HG02763 (cell line): ENCODE results near the gene SULT1A1.
"Not testable (repeated sequence)": the region's sequence is repeated elsewhere in the genome, so short reads cannot be mapped to it uniquely, and the experiment has no call there.

Experiments used
- ATAC-seq: cut with Tn5 transposase; IDR thresholded peaks from one replicate; pipeline ENCODE4 v1.9.1; 2021; ENCODE audit warnings: mild to moderate bottlenecking, moderate library complexity; ENCODE audit not compliant: unreplicated experiment

Gene SULT1A1

DNA sequence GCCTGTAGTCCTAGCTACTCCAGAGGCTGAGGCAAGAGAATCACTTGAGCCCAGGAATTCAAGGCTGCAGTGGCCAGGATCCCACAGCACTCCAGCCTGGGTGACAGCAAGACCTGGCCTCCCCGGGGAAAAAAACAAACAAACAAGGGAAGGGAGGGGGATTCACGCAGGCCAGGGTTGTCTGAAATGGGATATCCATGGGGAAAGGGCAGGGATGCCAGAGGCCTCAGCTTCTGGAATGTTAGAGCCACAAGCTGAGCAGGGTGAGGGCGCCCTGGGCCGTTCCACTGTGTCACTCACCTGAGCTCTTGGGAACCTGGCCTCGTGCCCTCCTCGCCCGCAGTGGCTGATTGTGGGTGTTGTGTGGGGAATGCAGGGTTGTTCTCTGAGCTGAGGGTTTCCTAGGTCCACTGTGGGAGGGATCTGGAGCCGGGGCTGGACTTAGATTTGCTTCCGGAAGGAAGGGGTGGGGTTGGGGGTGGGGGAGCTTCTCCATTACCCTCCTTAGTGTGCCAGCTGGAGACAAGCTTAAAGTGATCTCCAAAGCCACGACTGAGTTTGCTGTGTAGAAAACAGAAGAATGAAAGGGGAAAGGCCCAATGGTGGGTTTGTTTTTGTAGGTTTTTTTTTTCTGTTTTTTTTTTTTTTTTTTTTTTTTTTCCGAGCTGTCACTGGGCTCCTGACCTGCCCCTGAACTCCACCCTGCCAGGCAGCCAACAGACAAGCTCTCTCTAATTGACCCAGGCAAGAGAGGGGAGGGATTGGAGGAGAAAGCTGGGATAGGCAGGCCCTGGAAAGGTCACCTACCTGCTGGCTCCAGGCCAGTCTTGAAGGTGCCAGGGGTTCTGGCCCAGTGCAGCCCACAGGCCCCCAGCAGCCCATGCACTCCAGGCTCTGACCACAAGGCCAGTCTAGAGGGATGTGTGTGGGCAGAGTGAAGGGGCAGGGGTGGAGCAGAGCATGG lies at the start of gene SULT1A1:
SULT1A1 (minus strand) TSS at position 414 of the 964 bp plus-strand sequence. CDS start 1,189 bp downstream, outside the sequence.
- no peak for ATAC-seq

DNA sequence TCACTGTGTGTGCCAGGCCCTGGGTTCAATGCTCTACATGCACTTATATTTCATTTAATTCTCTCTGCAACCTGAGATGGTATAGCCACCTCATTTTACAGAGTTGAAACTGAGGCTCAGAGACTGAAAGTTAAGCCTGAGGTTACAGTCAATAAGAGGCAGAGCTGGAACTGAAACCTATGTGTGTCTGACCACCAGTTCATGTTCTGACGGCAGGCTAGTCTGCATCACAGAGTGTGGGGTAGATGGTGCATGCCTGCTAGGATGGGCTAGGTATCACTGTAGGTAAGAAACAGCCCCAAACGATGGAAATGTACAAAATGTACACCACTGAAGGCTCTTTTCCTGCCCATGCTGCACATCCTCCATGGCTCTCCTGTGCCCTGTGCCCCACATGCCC lies 30.1 kb upstream of the SULT1A1 start:
- ATAC-seq: not testable (repeated sequence)

DNA sequence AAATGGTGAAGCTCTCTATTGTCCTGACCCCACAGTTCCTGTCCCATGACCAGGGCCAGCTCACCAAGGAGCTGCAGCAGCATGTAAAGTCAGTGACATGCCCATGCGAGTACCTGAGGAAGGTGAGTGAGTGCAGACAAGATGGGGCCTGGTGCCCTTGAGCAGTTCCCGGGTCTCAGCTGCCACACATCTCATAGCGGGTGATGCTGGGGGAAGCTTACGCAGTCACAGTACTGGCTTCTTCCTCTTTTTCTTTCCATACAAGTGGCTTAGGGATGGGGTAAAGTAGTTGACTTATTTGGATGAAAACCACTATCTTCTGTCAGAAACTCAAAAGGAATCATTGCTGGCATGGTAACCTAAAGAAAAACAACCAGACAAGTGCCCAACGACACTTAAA lies 28.5 kb upstream of the SULT1A1 start:
- ATAC-seq: not testable (repeated sequence)

DNA sequence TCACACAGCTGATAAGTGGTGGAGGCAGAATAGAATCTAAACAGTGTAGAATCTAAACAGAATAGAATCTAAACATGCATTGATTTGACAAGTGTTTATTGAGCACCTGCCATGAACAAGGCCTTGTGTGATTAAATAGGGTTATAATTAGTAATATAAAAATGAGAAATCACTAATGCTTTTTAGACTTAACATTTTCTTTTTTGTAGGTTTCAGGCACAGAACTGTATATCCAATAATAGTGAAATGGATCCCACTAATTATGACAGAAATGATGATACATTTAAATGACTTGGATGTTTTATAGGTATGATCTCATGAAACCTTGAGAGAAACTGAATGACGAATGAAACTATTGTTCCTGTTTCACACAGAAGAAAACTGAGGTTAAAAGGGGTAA lies 27.9 kb upstream of the SULT1A1 start, which contains the start of gene NPIPB8:
NPIPB8 (plus strand) TSS at position 301 of the 400 bp plus-strand sequence. CDS start 296 bp downstream, outside the sequence.
- not testable (repeated sequence) for ATAC-seq

DNA sequence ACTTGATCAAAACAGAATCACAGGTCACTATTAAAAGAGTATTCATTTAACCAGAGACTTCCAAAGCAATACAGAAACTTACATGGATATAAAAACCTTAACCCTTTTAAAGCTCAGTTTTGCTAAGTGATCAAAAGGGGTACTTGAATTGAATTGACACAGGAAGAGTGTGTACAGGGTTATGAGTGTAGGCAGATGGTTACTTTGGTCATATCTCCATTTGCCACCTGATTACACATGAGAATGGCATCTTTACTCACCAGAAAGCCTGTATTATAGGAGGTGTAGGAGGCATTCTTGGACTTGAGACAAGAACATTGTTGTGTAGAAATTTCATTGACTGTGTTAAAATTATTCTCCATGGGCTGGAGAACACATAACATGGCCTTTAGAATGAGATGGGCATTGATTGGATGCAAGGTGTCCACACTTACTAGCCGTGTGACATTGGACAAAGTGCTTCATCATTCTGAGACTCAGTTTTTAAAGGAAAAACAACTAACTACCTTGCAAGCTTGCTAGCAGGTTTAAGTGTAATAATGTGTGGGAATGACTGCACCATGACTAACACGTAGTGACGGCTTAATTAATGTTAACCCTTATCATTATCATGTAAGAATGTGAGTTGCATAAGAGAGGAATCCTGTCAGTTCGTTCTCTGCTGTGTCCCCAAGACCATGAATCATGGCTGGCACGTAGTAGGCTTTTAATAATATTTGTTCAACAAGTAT lies 26.4 kb upstream of the SULT1A1 start:
- ATAC-seq: not testable (repeated sequence)

DNA sequence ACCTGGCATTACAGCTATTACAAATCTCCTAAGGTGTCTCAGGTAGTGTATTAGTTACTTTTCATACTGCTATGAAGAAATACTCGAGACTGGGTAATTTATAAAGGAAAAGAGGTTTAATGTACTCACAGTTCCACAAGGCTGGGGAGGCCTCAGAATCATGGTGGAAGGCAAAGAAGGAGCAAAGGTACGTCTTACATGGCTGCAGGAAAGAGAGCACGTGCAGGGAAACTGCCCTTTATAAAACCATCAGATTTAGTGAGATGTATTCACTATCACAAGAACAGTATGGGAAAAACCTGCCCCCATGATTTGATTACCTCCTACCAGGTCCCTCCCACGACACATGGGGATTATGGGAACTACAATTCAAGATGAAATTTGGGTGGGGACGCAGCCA lies 21.1 kb upstream of the SULT1A1 start:
- ATAC-seq: not testable (repeated sequence)

DNA sequence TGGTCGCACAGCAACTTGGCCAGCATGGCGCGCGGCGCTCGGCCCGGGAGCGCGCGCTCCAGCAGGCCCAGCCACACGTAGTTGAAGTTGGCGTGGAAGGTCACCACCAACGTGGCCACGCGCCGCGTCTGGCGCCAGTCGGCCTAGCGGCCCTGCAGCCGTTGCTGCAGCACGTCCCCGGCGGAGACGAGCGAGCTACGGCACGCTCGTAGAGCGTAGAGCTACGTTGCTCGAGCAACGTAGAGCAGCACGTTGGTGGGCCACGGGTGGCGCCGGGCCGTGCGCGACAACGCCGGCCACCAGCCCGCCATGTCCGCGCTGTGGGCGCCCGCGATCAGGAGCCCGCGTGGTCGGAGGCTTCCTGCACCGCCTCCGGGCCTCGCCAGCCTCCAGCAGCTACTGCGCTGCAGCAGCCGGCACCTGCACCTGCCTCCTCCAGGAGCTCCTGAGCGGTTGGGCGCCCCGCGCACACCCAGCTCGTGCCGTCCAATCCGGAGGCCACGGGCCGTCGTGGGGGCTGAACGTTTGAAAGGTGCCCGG lies 13.4 kb upstream of the SULT1A1 start:
- ATAC-seq: no peak

DNA sequence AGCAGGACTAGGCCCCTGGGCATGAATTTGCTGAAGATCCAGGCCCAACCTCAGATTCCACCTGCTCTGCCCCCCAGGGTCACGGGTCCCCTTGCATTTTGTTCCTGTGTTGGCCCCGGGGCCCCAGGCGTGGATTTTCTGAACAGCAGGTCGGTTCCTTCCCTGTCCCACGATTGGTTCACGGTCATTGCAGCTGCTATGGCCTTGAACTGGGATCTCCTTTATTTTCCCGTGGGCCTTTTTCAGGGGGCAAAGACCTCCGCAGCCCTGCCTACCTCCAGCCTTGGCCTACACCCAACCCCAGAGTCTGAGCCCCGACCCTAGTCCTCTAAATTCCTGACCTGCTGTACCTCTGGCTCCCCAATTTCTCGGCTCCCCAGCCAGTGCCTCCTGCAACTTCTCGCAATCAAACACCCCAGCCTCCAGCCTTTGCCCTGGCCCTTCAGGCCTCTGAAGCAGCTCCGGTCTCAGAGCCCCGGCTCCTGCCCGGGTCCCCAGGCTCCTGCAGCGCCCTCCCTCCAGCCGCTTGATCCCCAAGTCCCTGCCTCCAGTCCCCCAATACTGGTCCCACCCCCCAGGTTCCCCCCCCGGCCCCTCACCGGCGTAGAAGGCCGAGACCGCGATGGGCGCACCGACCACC lies 12.8 kb upstream of the SULT1A1 start:
- ATAC-seq: not testable (repeated sequence)

DNA sequence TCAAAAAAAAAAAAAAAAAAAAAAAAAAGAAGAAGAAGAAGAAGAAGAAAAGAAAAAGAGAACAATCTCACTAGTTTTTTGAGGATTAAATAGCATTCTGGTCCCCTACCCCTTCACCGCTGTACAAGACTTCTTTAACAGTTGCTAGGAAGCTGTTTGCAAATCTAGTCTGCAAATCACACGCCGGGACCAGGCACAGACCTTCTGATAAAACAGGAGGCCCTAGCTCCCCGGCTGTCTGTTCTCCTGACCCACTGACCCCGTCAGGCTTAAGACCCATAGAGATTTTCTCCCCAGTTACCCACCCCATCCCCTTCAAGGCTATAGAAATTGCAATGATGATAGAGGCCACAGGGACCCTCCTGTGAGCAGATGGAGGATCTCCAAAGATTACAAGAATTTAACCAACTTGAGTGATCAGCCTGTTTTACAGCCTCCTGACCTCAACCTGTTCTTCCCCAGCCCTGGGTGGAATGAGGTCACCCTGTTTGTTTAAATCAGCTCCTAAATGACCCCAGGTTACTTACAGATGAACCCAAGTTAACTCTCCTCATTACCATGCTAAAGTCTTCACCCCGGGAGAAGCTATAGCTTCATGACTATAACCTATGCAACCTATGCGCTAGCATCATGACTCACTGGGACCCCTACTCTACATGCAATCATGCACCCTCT lies 11.8 kb upstream of the SULT1A1 start:
- ATAC-seq: no peak

DNA sequence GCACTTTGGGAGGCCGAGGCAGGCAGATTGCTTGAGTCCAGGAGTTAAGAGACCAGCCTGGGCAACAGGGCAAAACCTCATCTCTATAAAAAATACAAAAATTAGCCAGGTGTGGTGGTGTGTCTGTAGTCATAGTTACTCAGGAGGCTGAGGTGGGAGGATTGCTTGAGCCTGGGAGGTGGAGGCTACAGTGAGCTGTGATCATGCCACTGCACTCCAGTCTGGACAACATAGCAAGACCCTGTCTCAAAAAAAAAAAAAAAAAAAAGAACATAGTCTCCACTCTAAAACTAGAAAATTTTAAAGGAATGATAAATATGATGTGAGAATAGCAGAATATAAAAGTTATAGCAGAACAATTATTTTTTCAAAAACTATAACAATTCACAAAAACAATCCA lies 10.5 kb upstream of the SULT1A1 start:
- ATAC-seq: not testable (repeated sequence)

DNA sequence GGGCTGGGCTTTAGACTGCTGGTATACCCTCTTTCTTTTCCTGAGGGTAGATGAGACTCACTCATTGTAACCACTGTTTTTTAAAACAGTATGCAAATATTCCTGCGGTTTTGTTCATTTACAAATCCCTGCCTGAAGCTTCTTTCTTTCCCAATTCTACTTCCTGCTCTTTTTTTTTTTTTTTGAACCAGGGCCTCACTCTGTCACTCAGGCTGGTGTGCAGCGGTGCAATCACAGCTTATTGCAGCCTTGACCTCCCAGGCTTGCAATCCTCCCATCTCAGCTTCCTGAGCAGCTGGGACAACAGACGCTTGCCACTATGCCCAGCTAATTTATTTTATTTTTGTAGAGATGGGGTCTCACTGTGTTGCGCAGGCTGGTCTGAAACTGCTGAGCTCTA lies 8.0 kb upstream of the SULT1A1 start:
- no peak for ATAC-seq

DNA sequence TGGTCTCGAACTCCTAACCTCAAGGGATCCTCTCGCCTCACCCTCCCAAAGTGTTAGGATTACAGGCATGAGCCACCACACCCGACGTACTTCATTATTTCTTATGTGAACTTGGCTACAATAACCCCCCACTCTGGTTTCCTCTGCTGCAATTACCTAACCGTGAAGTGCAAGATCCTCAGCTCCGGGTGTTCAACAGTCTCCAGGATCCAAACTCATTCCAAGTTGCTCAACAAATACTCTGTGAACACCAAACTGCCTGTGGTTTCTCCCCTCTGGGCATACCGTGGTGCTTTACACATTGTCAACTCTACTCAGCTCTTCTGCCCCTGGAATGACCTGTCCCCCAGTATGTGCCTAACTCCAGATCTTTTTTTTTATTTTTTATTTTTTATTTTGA lies 6.8 kb upstream of the SULT1A1 start:
- ATAC-seq: no peak

DNA sequence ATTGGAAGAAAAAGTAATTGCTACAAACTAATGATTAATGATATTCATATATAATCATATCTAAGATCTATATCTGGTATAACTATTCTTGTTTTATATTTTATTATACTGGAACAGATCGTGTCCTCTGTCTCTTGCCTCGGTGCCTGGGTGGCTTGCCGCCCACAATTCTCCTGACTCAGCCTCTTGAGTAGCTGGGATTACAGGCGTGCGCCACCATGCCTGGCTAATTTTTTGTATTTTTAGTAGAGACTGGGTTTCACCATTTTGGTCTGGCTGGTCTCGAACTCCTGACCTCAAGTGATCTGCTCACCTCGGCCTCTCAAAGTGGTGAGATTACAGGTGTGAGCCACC lies 6.4 kb upstream of the SULT1A1 start:
- ATAC-seq: not testable (repeated sequence)

DNA sequence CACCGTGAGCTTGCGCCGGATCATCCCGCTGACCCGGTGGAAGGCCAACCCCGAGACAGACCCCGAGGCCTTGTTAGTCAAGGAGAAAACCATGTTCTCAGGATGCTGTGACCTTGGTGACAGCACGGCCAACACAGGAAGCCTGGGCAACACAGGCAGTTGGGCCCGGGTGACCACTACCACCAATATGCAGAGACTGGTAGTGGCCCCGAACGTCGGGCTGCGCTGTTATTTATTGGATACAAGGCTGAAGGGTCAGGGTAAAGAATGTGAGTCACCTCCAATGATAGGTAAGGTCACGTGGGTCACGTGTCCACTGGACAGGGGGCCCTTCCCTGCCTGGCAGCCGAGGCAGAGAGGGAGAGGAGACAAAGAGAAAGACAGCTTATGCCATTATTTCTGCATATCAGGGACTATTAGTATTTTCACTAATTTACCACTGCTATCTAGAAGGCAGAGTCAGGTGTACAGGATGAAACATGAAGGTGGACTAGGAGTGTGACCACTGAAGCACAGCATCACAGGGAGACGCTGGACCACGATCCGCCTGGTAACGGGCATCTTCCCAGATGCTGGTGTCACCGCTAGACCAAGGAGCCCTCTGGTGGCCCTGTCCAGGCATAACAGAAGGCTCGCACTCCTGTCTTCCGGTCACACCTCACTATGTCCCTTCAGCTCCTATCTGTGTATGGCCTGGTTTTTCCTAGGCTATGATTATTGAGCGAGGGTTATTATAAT lies 5.8 kb upstream of the SULT1A1 start:
- not testable (repeated sequence) for ATAC-seq

DNA sequence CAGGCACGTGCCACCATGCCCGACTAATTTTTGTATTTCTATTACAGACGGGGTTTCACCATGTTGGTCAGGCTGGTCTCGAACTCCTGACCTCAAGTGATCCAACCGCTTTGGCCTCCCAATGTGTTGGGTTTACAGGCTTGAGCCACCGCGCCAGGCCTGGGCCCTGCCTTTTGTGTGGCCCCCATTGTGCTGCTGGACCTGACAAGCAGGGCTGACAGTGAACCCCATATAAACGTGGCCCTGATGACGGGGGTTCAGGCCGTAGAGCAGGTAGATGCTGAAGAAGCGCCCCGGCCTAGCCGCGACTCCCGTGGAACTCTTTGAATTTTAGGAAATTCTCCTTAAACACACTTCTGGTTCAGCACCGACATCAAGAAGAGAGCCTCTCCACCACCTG lies 4.7 kb upstream of the SULT1A1 start:
- ATAC-seq: not testable (repeated sequence)

DNA sequence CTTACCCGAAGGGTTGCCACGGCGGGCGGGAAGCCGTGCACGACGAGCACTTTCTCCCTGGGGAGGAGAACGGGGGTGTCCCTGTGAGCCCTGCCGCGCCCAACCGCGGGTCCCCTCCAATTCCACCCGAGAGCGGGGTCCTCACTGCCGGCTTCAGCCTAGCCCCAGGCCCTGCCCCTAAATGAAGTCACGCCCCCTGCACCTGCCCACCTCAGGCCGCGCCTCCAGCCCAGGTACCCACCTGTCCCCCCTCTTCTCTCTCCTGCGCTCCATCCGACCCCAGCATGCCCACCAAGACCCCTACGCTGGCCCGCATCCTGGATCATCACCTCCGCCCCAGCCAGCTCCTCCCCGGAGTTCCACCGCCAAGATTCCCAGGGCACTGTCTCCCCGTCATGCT lies 4.1 kb upstream of the SULT1A1 start:
- ATAC-seq: not testable (repeated sequence)

DNA sequence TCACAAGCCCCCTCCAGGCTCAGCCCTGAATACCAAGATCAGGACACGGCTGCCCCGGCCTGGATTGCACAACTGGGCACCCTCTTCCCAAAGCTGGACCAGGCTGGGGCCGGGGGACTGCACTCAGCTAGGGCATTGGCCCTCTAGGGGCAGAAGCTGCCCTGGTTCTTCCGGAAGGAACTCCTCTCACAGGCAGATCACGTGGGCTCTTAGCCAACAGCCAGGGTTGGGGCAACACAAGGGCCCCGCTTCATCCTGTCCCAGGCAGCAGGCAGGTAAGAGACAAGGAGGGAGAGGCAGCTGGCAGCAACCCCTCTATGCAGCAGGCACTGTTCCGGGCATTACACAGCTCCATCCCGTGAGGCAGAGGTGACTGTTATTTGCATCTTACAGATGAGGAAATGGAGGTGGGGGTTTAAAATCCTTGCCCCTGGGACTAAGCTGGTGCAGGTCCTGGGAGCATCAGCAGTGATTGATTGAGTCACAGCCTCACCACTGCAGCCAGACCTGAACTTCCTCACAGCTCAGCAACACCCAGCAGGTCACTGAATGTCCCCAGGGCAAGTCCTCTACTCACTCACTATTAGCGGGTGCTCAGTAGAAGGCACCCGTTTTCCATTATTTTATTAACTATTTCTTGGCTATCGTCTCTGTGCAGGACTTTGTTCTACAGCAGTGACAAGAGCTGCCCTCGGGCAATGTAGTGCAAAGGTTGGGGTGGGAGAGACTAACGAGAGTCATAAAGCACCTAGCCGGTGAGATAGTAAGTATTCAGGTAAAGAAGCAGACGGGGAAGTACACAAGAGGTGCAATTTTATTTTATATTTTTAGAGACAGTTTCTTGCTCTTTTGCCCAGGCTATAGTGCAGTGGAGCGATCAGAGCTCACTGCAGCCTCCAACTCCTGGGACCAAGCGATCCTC lies 2.8 kb upstream of the SULT1A1 start:
- ATAC-seq: not testable (repeated sequence)

DNA sequence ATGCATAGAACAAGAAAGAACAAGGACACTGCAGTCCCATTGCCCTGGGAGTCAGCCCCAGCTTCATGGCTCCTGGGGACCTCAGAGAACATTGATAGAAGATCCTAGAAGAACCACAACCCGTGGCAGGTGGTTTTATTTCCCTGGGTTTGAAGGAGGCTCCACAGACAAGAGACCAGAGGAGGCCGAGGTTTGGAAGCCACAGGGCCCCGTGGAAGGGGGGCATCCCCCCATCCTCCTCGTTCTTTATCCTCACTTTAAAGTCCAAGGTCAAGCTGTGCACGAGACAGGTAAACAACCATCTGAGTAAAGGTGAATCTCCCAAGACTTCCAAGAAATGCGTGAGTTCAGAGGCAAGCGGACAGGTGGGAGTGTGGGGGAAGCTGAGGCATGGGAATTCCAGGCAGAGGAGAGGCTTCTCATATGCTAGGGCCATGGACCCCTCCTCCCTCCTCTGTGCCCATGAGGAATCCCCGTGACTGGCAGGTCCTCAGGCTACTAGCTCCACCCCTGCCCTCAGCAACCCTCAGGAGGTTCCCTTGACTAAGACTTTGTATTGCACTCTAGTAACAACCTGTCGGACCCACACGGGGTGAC lies 849 bp upstream of the SULT1A1 start:
- ATAC-seq: no peak
